Glutamatergic neuron (in vitro differentiated cells): Measurements from ENCODE around the gene VRK1. TPM values are rescaled to one million over a fixed set of nuclear protein-coding genes. Genes with fewer than 3 reads are reported as not detected.

Experiments
- DNase-seq: peaks from one replicate; pipeline ENCODE4 v3.0.0; 2022
- H3K27ac Mint-ChIP-seq: one replicate; pipeline ENCODE4 v1.8.0; 2020; ENCODE audit warnings: mild to moderate bottlenecking, mixed read lengths, inconsistent platforms; ENCODE audit not compliant: unreplicated experiment
- H3K27me3 Mint-ChIP-seq: one replicate; pipeline ENCODE4 v1.8.0; 2020; ENCODE audit warnings: mild to moderate bottlenecking, moderate library complexity, mixed read lengths, inconsistent platforms; ENCODE audit not compliant: unreplicated experiment
- H3K36me3 Mint-ChIP-seq: one replicate; pipeline ENCODE4 v1.8.0; 2020; ENCODE audit warnings: mild to moderate bottlenecking, mixed read lengths, inconsistent platforms; ENCODE audit not compliant: unreplicated experiment
- H3K4me1 Mint-ChIP-seq: one replicate; pipeline ENCODE4 v1.8.0; 2020; ENCODE audit warnings: mild to moderate bottlenecking, low read depth, mixed read lengths, inconsistent platforms; ENCODE audit not compliant: unreplicated experiment
- H3K4me3 Mint-ChIP-seq: one replicate; pipeline ENCODE4 v1.8.0; 2020; ENCODE audit warnings: mild to moderate bottlenecking, mixed read lengths, inconsistent platforms; ENCODE audit not compliant: unreplicated experiment
- H3K9me3 Mint-ChIP-seq: one replicate; pipeline ENCODE4 v1.8.0; 2020; ENCODE audit warnings: mild to moderate bottlenecking, moderate library complexity, mixed read lengths, inconsistent platforms; ENCODE audit not compliant: unreplicated experiment
- CTCF ChIP-seq: fragments of 200-600 bp; sonication (generic); IDR thresholded peaks from one replicate; pipeline ENCODE4 v1.5.0; 2021; ENCODE audit not compliant: partially characterized antibody, unreplicated experiment
- total RNA-seq: library from RNA; stranded (reverse); fragmentation: NEBNext Ultra II Directional; extraction: Animal tissue kit (Norgen Biotek cat#: 25700); gene quantifications from one replicate; pipeline ENCODE4 v1.2.1, GENCODE V29; 2021; ENCODE audit not compliant: unreplicated experiment

Gene VRK1
- total RNA-seq, 1 donor from 2014 or later, result 50.5 TPM

GRCh38 chr14:96793547-96793946 is 3.6 kb upstream of the VRK1 start:
- H3K27ac Mint-ChIP-seq, result no peak overlapping the region
- no peak for TF ChIP-seq CTCF

GRCh38 chr14:96795109-96795828 is 1.9 kb upstream of the VRK1 start:
- no peak for TF ChIP-seq CTCF
- DNase-seq, result no peak
- peaks cover 8% of the 10 kb centered on the region for H3K27me3 Mint-ChIP-seq
- H3K4me1 Mint-ChIP-seq, result peaks cover 17% of the 10 kb centered on the region
- peaks cover 6% of the 10 kb centered on the region for H3K9me3 Mint-ChIP-seq
- H3K27ac Mint-ChIP-seq, result no peak overlapping the region
- no peak overlapping the region for H3K4me3 Mint-ChIP-seq
- H3K36me3 Mint-ChIP-seq, result no peaks in the 10 kb centered on the region

More at GRCh38 chr14:96793547-96793946, 3.6 kb upstream of the VRK1 start:
- Mint-ChIP-seq H3K9me3 (peaks cover 6% of the 10 kb centered on the region), H3K4me1 (peaks cover 5% of the 10 kb centered on the region), H3K4me3 (no peak overlapping the region), H3K27me3 (peaks cover 8% of the 10 kb centered on the region), H3K36me3 (no peaks in the 10 kb centered on the region)
- no peak for DNase-seq

DNA sequence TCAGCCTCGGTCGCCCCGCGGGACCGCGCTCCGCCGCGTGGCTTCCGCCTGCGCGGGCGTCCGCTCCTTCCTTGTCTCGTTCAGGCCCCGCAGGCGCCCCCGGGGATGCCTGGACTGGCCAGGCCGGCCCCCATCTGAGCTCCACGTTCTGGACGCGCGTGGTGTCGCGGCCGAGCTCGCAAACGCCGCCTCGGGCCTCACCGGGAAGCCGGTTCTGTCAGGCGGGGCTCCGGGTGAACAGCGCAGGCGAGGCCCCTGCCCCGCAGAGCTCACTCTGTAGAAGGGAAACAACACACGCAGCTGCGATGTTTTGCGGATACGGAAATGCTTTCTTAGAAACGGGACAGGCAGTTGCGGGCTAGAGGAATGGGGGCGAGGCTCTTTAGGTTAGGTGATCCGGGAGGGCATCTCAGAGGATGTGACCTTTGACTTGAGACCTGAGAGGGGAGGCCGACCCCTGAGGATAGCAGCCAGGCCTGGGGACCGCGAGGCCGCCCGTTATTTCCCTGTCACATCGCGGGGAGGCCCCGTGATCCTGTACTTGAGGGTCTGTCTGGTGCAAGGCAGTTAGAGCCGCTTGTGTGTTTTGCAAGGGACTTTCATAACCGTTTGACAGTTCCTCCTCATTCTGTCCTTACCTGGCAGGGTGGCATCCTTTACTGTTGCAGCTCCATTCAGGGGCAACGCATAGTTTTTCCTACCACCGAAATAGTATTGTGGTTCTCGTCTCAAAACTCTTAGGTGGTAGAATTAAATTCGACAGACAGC is 584 bp downstream of the VRK1 start:
- no peaks in the 10 kb centered on the region for H3K36me3 Mint-ChIP-seq
- H3K9me3 Mint-ChIP-seq, result peaks cover 6% of the 10 kb centered on the region
- DNase-seq, result peak; percentile 65
- peak overlapping the region; percentile 96 for H3K27ac Mint-ChIP-seq
- H3K4me3 Mint-ChIP-seq, result peak overlapping the region; percentile 83
- peaks cover 8% of the 10 kb centered on the region for H3K27me3 Mint-ChIP-seq
- H3K4me1 Mint-ChIP-seq, result peaks cover 32% of the 10 kb centered on the region
- TF ChIP-seq CTCF, result no peak

- no peak for DNase-seq
- H3K27ac Mint-ChIP-seq, result peak overlapping the region; percentile 96
- no peaks in the 10 kb centered on the region for H3K36me3 Mint-ChIP-seq
- TF ChIP-seq CTCF, result no peak
- H3K4me1 Mint-ChIP-seq, result peaks cover 39% of the 10 kb centered on the region
- H3K9me3 Mint-ChIP-seq, result peaks cover 6% of the 10 kb centered on the region
- peaks cover 8% of the 10 kb centered on the region for H3K27me3 Mint-ChIP-seq
- H3K4me3 Mint-ChIP-seq, result peak overlapping the region; percentile 83
These were observed 1.8 kb downstream of the VRK1 start for GRCh38 chr14:96798956-96799355.

- H3K27me3 Mint-ChIP-seq, result peaks cover 8% of the 10 kb centered on the region
- no peak for TF ChIP-seq CTCF
- H3K27ac Mint-ChIP-seq, result peak overlapping the region; percentile 91
- peak overlapping the region; percentile 84 for H3K4me3 Mint-ChIP-seq
- DNase-seq, result no peak
- H3K9me3 Mint-ChIP-seq, result peaks cover 6% of the 10 kb centered on the region
- peaks cover 45% of the 10 kb centered on the region for H3K4me1 Mint-ChIP-seq
- no peaks in the 10 kb centered on the region for H3K36me3 Mint-ChIP-seq
These were observed 2.4 kb downstream of the VRK1 start for GRCh38 chr14:96799489-96800054.
